Type B pancreatic cell (in vitro differentiated cells): ENCODE data around the gene BACE2. TPM values are rescaled to one million over a fixed set of nuclear protein-coding genes. Genes with fewer than 3 reads are reported as not detected.

Experiments
- DNase-seq: peaks from one replicate; pipeline ENCODE4 v3.0.0; 2021; ENCODE audit warnings: mixed read lengths; ENCODE audit not compliant: unreplicated experiment; ENCODE audit errors: extremely low spot score
- H3K27ac Mint-ChIP-seq: 2 replicates; pipeline ENCODE4 v1.8.0; 2021; ENCODE audit warnings: mild to moderate bottlenecking, mixed read lengths
- H3K27me3 Mint-ChIP-seq: 2 replicates; pipeline ENCODE4 v1.8.0; 2021; ENCODE audit warnings: mixed read lengths
- H3K36me3 Mint-ChIP-seq: 2 replicates; pipeline ENCODE4 v1.8.0; 2021; ENCODE audit warnings: mixed read lengths
- H3K4me1 Mint-ChIP-seq: one replicate; pipeline ENCODE4 v1.8.0; 2021; ENCODE audit warnings: mixed read lengths; ENCODE audit not compliant: unreplicated experiment
- H3K4me3 Mint-ChIP-seq: 2 replicates; pipeline ENCODE4 v1.8.0; 2021; ENCODE audit warnings: mild to moderate bottlenecking, mixed read lengths
- H3K9me3 Mint-ChIP-seq: 2 replicates; pipeline ENCODE4 v1.8.0; 2021; ENCODE audit warnings: mixed read lengths
- total RNA-seq: library from RNA; stranded (reverse); gene quantifications from 2 replicates; pipeline ENCODE4 v1.2.1, GENCODE V29; 2021; ENCODE audit warnings: low replicate concordance
- TF ChIP-seq, protein P1 (sequence below): fragments of 200-600 bp; sonication (generic); conservative IDR thresholded peaks from 2 replicates; pipeline ENCODE4 v1.5.0; 2021; ENCODE audit warnings: antibody characterized with exemption, mild to moderate bottlenecking

BACE2 gene
- total RNA-seq, 1 donor from 2014 or later: 29.8 TPM

DNA sequence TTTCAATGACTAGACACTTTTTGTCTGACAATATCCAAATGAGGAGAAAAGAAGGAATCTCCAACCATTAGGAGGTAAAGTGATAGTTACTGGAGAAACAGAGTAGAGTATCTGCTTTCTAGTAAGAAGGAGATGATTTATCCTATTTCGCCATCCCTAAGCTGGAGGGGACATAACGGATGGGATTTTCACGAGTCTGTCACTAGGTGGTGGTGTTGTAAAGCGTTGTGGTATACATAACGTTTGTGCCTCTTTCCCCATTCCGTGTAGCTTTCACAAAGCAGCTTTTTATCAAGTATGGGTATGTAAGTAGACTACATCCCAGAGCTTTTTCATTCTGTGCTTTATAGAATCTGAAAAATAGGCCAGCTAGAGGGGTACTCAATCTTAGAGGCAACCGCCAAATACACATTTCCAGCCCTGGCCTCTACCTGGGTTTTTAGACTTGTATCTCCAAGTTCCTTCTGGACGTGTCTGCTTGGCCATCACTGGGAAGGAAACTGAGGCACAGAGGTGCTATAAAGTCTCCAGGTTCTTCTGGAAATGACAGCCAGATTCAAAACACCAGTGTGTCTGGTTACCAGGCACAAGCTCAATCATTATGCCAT, 115.4 kb downstream of the BACE2 start:
- TF ChIP-seq, protein P1, sequence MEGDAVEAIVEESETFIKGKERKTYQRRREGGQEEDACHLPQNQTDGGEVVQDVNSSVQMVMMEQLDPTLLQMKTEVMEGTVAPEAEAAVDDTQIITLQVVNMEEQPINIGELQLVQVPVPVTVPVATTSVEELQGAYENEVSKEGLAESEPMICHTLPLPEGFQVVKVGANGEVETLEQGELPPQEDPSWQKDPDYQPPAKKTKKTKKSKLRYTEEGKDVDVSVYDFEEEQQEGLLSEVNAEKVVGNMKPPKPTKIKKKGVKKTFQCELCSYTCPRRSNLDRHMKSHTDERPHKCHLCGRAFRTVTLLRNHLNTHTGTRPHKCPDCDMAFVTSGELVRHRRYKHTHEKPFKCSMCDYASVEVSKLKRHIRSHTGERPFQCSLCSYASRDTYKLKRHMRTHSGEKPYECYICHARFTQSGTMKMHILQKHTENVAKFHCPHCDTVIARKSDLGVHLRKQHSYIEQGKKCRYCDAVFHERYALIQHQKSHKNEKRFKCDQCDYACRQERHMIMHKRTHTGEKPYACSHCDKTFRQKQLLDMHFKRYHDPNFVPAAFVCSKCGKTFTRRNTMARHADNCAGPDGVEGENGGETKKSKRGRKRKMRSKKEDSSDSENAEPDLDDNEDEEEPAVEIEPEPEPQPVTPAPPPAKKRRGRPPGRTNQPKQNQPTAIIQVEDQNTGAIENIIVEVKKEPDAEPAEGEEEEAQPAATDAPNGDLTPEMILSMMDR: peak; percentile 90
- Mint-ChIP-seq H3K27me3 (peaks cover 5% of the 10 kb centered on the region), H3K27ac (no peak overlapping the region), H3K36me3 (no peaks in the 10 kb centered on the region), H3K4me3 (no peak overlapping the region), H3K9me3 (no peaks in the 10 kb centered on the region), H3K4me1 (no peaks in the 10 kb centered on the region)
- no peak for DNase-seq

DNA sequence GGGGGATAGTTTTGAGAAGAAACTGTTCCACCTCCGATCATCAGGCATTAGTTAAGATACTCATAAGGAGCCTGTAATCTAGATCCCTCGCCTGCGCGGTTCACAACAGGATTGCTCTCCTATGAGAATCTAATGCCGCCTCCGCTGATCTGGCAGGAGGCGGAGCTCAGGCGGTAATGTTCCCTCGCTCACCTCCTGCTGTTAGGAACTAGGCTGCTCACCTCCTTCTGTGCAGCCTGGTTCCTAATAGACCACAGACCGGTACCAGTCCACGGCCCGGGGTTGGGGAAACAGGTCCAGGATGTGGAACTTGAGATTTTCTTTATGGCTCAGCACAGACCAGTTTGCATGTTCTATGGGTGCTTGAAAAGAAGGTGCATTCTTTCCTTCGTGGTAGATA, 121.5 kb downstream of the BACE2 start:
- TF ChIP-seq, protein P1: peak; percentile 22
- Mint-ChIP-seq H3K4me1 (no peaks in the 10 kb centered on the region), H3K27ac (no peak overlapping the region), H3K36me3 (no peaks in the 10 kb centered on the region), H3K4me3 (no peak overlapping the region), H3K9me3 (no peaks in the 10 kb centered on the region), H3K27me3 (peaks cover 3% of the 10 kb centered on the region)
- no peak for DNase-seq

DNA sequence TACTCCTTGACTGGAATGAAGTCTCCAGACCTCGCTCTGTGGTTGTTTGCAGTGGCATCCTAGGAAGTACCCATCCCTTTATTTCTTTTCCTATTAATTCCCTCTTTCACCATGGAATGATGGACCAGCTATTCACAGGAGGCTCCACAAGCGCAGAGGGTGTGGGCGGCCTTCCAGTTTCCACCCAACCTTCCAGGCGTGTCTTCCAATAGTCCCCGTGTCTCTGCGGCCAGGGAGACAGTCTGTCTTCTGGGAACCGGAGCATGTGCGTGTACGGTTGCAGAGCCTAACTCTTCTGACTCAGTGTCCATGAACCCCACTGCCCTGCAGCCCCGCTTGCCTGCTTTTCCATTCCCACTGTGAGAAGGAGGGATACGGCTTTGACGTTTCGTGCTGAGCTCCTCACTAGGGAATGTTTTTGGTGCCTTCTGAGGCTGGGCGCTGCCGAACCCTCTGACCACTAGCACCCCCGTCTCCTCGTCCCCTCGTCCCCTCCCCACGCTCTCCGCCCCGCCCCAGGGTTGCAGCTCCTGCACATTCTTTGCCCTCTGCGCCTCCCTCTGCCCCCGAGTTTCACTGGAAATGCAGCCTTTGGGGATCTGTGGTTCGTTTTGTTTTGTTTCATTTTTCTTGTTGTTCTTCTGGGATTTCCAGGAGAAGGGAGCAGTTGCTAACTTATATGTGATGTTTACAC, 122.3 kb downstream of the BACE2 start:
- Mint-ChIP-seq H3K27me3 (peaks cover 3% of the 10 kb centered on the region), H3K9me3 (no peaks in the 10 kb centered on the region), H3K36me3 (no peaks in the 10 kb centered on the region), H3K4me3 (no peak overlapping the region), H3K27ac (no peak overlapping the region), H3K4me1 (no peaks in the 10 kb centered on the region)
- TF ChIP-seq, protein P1: no peak
- no peak for DNase-seq

DNA sequence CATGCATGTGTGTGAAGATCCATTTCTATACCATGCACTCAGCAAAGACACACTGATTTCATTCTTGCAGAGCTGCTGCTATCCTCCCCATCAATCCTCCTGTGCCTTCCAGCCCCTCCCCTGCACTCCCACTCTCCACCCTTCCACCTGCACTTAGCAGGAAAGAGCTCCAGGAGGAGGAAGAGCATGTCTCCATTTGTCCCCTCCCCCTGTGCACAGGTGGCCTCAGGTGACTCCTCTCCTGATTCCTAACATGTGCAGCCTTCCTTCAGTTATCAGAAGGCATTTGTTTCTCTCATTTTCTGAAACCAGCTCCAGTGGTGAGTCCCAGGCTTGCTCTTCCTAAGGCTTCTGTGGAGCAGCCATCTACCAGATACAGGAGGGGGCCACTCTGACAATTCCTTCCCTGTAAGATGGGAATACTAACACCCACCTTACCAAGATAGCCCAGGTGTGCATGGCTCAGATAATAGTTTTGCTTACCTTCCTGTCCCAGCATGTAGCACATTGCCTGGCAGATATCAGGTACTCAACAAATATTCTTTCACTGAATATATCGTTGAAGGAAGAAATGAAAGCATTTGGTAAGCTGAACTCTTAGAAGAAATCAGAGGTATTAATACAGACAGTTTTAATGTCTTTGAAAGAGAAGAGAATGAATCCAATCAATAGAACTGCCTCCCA, 126.7 kb downstream of the BACE2 start:
- H3K36me3 Mint-ChIP-seq: no peaks in the 10 kb centered on the region
- peaks cover 3% of the 10 kb centered on the region for H3K27me3 Mint-ChIP-seq
- DNase-seq: no peak
- TF ChIP-seq, protein P1: no peak
- H3K9me3 Mint-ChIP-seq: no peaks in the 10 kb centered on the region
- H3K4me3 Mint-ChIP-seq: no peak overlapping the region
- no peaks in the 10 kb centered on the region for H3K4me1 Mint-ChIP-seq
- no peak overlapping the region for H3K27ac Mint-ChIP-seq

DNA sequence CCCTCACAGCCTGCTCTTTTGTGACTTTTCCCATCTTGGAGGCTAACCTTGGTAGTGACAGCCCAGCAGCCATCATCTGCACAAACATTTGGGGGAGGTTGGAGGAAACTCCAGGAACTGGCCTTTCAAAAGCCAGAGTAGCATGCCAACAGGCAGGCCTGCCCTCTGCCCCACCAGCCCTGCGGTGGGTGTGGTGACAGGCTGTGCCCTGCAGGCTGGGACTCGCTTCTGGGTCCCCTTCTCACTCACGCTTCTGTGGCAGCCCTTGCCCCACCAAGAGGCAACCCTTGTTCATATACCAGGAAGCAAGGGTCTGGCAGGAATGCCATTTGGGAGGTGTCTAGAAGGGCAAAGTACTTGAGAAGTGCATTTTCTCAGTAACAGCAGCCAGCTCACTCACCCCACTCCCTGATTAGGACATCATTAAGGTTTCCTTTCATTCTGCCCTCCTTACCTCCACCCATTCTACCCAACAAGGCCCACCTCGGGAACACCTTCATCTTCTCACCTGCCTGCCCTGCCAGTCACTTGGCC, 127.8 kb downstream of the BACE2 start:
- Mint-ChIP-seq H3K4me3 (no peak overlapping the region), H3K9me3 (no peaks in the 10 kb centered on the region), H3K4me1 (no peaks in the 10 kb centered on the region), H3K27me3 (no peaks in the 10 kb centered on the region), H3K27ac (no peak overlapping the region), H3K36me3 (no peaks in the 10 kb centered on the region)
- TF ChIP-seq, protein P1: no peak
- DNase-seq: no peak
